HG02623 (cell line): ENCODE results near the gene AIP.
A peak's percentile ranks its signal among the peaks of the same experiment; 100 is the strongest.
"Not testable (repeated sequence)": the region's sequence is repeated elsewhere in the genome, so short reads cannot be mapped to it uniquely, and the experiment has no call there.

ENCODE experiments used
- ATAC-seq: cut with Tn5 transposase; IDR thresholded peaks from one replicate; pipeline ENCODE4 v1.9.1; 2021; ENCODE audit warnings: moderate library complexity; ENCODE audit not compliant: unreplicated experiment

The AIP gene

GRCh38 chr11:67505605-67506396 is 23.0 kb downstream of the AIP start:
- ATAC-seq = peak; percentile 17

- no peak for ATAC-seq
These were observed 23.7 kb downstream of the AIP start for GRCh38 chr11:67506426-67507051.

- ATAC-seq = no peak
These were observed 24.5 kb downstream of the AIP start for GRCh38 chr11:67507242-67507863.

GRCh38 chr11:67507864-67508485 is 25.1 kb downstream of the AIP start, which contains the start of gene CDK2AP2:
CDK2AP2 (minus strand) TSS chr11:67508162; CDS start chr11:67508082, 80 bp downstream.
- peak; percentile 63 for ATAC-seq

- ATAC-seq = peak; percentile 35
These were observed 25.8 kb downstream of the AIP start for GRCh38 chr11:67508486-67509121.

- ATAC-seq = no peak
These were observed 27.2 kb downstream of the AIP start for GRCh38 chr11:67510023-67510345.

GRCh38 chr11:67511558-67511957 is 28.7 kb downstream of the AIP start:
- not testable (repeated sequence) for ATAC-seq

GRCh38 chr11:67514116-67514515 is 31.3 kb downstream of the AIP start:
- ATAC-seq = no peak

- ATAC-seq = no peak
These were observed 34.0 kb downstream of the AIP start for GRCh38 chr11:67516806-67517205.

- no peak for ATAC-seq
These were observed 35.1 kb downstream of the AIP start for GRCh38 chr11:67517784-67518552.

GRCh38 chr11:67519726-67520125 is 36.9 kb downstream of the AIP start:
- no peak for ATAC-seq

GRCh38 chr11:67520856-67521824 is 38.3 kb downstream of the AIP start:
- ATAC-seq = no peak

- ATAC-seq = no peak
These were observed 39.1 kb downstream of the AIP start for GRCh38 chr11:67521924-67522323.

- ATAC-seq = no peak
These were observed 39.5 kb downstream of the AIP start for GRCh38 chr11:67522338-67522737.

GRCh38 chr11:67522844-67523555 is 40.2 kb downstream of the AIP start, which contains the start of gene CABP2:
CABP2 (minus strand) TSS chr11:67523446; CDS start chr11:67523326, 120 bp downstream.
- no peak for ATAC-seq

GRCh38 chr11:67523556-67524479 is 41.0 kb downstream of the AIP start:
- no peak for ATAC-seq

GRCh38 chr11:67524480-67524808 is 41.6 kb downstream of the AIP start:
- ATAC-seq = no peak
